Activated gamma-delta T cell treated with Interleukin-2 at 50 U/mL for 16 hours (primary cell): Measurements from ENCODE around the gene ZNF143.
"Not testable (repeated sequence)": the region's sequence is repeated elsewhere in the genome, so short reads cannot be mapped to it uniquely, and the experiment has no call there.

Experiments used
- DNase-seq: peaks from one replicate; pipeline ENCODE4 v3.0.0-alpha.2; 2020

The ZNF143 gene

GRCh38 chr11:9460322-9461062, at the start of gene ZNF143:
Gene ZNF143, plus strand, starts transcription at chr11:9461012. Its CDS starts 10,297 bp downstream, at chr11:9471309.
- peak; percentile 100 for DNase-seq

- no peak for DNase-seq
Measured at GRCh38 chr11:9428706-9429105, 32.1 kb upstream of the ZNF143 start.

- DNase-seq = no peak
Measured at GRCh38 chr11:9438611-9439010, 22.2 kb upstream of the ZNF143 start.

GRCh38 chr11:9446230-9446629, 14.6 kb upstream of the ZNF143 start:
- DNase-seq = no peak

GRCh38 chr11:9448576-9449352, 12.0 kb upstream of the ZNF143 start:
- DNase-seq = no peak

GRCh38 chr11:9452023-9452422, 8.8 kb upstream of the ZNF143 start:
- not testable (repeated sequence) for DNase-seq

- no peak for DNase-seq
Measured at GRCh38 chr11:9455722-9456121, 5.1 kb upstream of the ZNF143 start.

GRCh38 chr11:9459667-9460321, 1.0 kb upstream of the ZNF143 start:
- peak; percentile 10 for DNase-seq

- DNase-seq = peak; percentile 78
Measured at GRCh38 chr11:9461063-9461759, 399 bp downstream of the ZNF143 start.

GRCh38 chr11:9461760-9462134, 935 bp downstream of the ZNF143 start:
- no peak for DNase-seq

GRCh38 chr11:9462172-9462799, 1.5 kb downstream of the ZNF143 start:
- no peak for DNase-seq

- no peak for DNase-seq
Measured at GRCh38 chr11:9462806-9463537, 2.2 kb downstream of the ZNF143 start.

GRCh38 chr11:9470765-9471164, 10.0 kb downstream of the ZNF143 start:
- DNase-seq = no peak

GRCh38 chr11:9473408-9473807, 12.6 kb downstream of the ZNF143 start:
- no peak for DNase-seq

GRCh38 chr11:9479899-9480298, 19.1 kb downstream of the ZNF143 start:
- DNase-seq = no peak

GRCh38 chr11:9489080-9489765, 28.4 kb downstream of the ZNF143 start:
- DNase-seq = no peak

- DNase-seq = no peak
Measured at GRCh38 chr11:9490376-9490775, 29.6 kb downstream of the ZNF143 start.

- DNase-seq = no peak
Measured at GRCh38 chr11:9493492-9493891, 32.7 kb downstream of the ZNF143 start.

GRCh38 chr11:9494316-9494715, 33.5 kb downstream of the ZNF143 start:
- DNase-seq = no peak

GRCh38 chr11:9495803-9496514, 35.1 kb downstream of the ZNF143 start:
- no peak for DNase-seq
